ENCODE results near the gene RPS14. TPM values are rescaled to one million over a fixed set of nuclear protein-coding genes. Genes with fewer than 3 reads are reported as not detected.
"Not testable (repeated sequence)": the region's sequence is repeated elsewhere in the genome, so short reads cannot be mapped to it uniquely, and the experiment has no call there.

The RPS14 gene
- total and polyA plus RNA-seq, 8 donors: 1,164 to 2,138 (median 1,539) TPM

GRCh38 chr5:150428106-150428876 lies 21.2 kb downstream of the RPS14 start:
- intact Hi-C loops (cut with DNase I): no loop called here
- peak overlapping the region in 1 of 4 donors; percentile 27 for H3K27ac ChIP-seq

GRCh38 chr5:150426165-150426564 lies 23.4 kb downstream of the RPS14 start:
- DNase-seq; H3K4me1 ChIP-seq; H3K27me3 ChIP-seq; H3K36me3 ChIP-seq; intact Hi-C loops (cut with DNase I); H3K4me3 ChIP-seq; FAIRE-seq; ATAC-seq; H3K9me3 ChIP-seq; H3K27ac ChIP-seq: not testable (repeated sequence)
- 93 to 96% methylated on average over 9 of the region's 9 CpGs for WGBS, 2 donors

More at GRCh38 chr5:150428106-150428876, 21.2 kb downstream of the RPS14 start:
- no peak for TF ChIP-seq CTCF (IDR thresholded peaks at IDR 0.05)
- H3K9me3 ChIP-seq: no peaks in the 10 kb centered on the region
- DNase-seq: peak in 2 of 6 donors; percentile 26 to 52
- no peak overlapping the region for H3K4me3 ChIP-seq
- ATAC-seq: peak in 3 of 4 donors; percentile 59 to 79 (median 71)
- no peaks in the 10 kb centered on the region for H3K27me3 ChIP-seq
- H3K36me3 ChIP-seq: no peaks in the 10 kb centered on the region
- no peaks in the 10 kb centered on the region for H3K4me1 ChIP-seq
- WGBS, 2 donors: 36 to 47% methylated on average over 16 to 18 of the region's 18 CpGs
- FAIRE-seq: no peak

GRCh38 chr5:150422758-150423157 lies 26.8 kb downstream of the RPS14 start:
- H3K9me3 ChIP-seq: no peaks in the 10 kb centered on the region
- no peak for TF ChIP-seq CTCF (IDR thresholded peaks at IDR 0.05)
- H3K4me1 ChIP-seq: no peaks in the 10 kb centered on the region
- intact Hi-C loops (cut with DNase I): no loop called here
- no peak overlapping the region for H3K27ac ChIP-seq
- no peak for ATAC-seq
- H3K27me3 ChIP-seq: no peaks in the 10 kb centered on the region
- H3K4me3 ChIP-seq: no peak overlapping the region
- WGBS, 2 donors: 74 to 77% methylated on average over 3 of the region's 3 CpGs
- no peak for FAIRE-seq
- DNase-seq: no peak
- H3K36me3 ChIP-seq: no peaks in the 10 kb centered on the region

GRCh38 chr5:150422075-150422474 lies 27.5 kb downstream of the RPS14 start:
- no peak for DNase-seq
- intact Hi-C loops (cut with DNase I): no loop called here
- TF ChIP-seq CTCF (IDR thresholded peaks at IDR 0.05): no peak
- no peaks in the 10 kb centered on the region for H3K36me3 ChIP-seq
- peak in 3 of 4 donors; percentile 48 to 53 (median 50) for ATAC-seq
- no peak overlapping the region for H3K27ac ChIP-seq
- no peaks in the 10 kb centered on the region for H3K27me3 ChIP-seq
- WGBS, 2 donors: 34 to 36% methylated on average over 4 of the region's 4 CpGs
- no peak for FAIRE-seq
- H3K9me3 ChIP-seq: no peaks in the 10 kb centered on the region
- H3K4me1 ChIP-seq: no peaks in the 10 kb centered on the region
- no peak overlapping the region for H3K4me3 ChIP-seq

- no peak overlapping the region for H3K27ac ChIP-seq
- no peaks in the 10 kb centered on the region for H3K4me1 ChIP-seq
- H3K27me3 ChIP-seq: no peaks in the 10 kb centered on the region
- no peaks in the 10 kb centered on the region for H3K9me3 ChIP-seq
- H3K36me3 ChIP-seq: no peaks in the 10 kb centered on the region
- H3K4me3 ChIP-seq: no peak overlapping the region
- ATAC-seq: no peak
- no peak for FAIRE-seq
- TF ChIP-seq CTCF (IDR thresholded peaks at IDR 0.05): no peak
- WGBS, 2 donors: 81 to 94% methylated on average over 7 of the region's 7 CpGs
- intact Hi-C loops (cut with DNase I): no loop called here
- DNase-seq: no peak
These were observed 29.8 kb downstream of the RPS14 start for GRCh38 chr5:150419630-150420270.

GRCh38 chr5:150413902-150414790 lies 35.4 kb downstream of the RPS14 start:
- intact Hi-C loops (cut with DNase I); DNase-seq; H3K4me3 ChIP-seq; ATAC-seq; H3K4me1 ChIP-seq; H3K27me3 ChIP-seq; H3K9me3 ChIP-seq; FAIRE-seq; H3K36me3 ChIP-seq: not testable (repeated sequence)
- WGBS, 2 donors: 82 to 91% methylated on average over 16 of the region's 16 CpGs
- H3K27ac ChIP-seq: peak overlapping the region in 3 of 4 donors; percentile 75 to 94 (median 89)

Data from pancreas (tissue), 10 donors.